Renal pelvis (tissue), 4 donors: ENCODE data around the gene RTN4RL1. TPM values are rescaled to one million over a fixed set of nuclear protein-coding genes. Genes with fewer than 3 reads are reported as not detected.

Experiments used
- DNase-seq: peaks from one replicate; pipeline ENCODE4 v3.0.0-alpha.2; 2013
- polyA plus RNA-seq, 3 donors: library from polyadenylated mRNA; unstranded; fragments of 120-200 nt; gene quantifications; one replicate each; pipeline ENCODE4 v1.2.1, GENCODE V29; 2013; ENCODE audit not compliant: insufficient read length in 3 of 3

RTN4RL1 gene
- polyA plus RNA-seq, 3 donors = 1.4 to 1.9 (median 1.7) TPM

GRCh38 chr17:2060681-2061440 is 35.7 kb upstream of the RTN4RL1 start:
- no peak for DNase-seq

DNA sequence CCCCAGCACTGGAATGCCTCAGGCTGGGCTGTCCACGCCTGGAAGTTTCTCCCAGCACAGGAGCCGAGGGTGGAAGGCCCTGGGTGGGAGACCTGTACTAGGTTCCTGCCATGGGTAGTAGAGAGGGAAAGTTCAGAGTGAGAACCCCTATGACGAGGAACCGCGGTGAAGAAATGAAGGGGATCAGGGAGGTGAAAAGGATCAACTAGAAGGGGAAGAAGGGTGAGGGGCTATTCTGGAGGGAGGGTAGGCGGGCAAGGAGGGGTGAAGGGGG is 35.2 kb upstream of the RTN4RL1 start:
- no peak for DNase-seq

DNA sequence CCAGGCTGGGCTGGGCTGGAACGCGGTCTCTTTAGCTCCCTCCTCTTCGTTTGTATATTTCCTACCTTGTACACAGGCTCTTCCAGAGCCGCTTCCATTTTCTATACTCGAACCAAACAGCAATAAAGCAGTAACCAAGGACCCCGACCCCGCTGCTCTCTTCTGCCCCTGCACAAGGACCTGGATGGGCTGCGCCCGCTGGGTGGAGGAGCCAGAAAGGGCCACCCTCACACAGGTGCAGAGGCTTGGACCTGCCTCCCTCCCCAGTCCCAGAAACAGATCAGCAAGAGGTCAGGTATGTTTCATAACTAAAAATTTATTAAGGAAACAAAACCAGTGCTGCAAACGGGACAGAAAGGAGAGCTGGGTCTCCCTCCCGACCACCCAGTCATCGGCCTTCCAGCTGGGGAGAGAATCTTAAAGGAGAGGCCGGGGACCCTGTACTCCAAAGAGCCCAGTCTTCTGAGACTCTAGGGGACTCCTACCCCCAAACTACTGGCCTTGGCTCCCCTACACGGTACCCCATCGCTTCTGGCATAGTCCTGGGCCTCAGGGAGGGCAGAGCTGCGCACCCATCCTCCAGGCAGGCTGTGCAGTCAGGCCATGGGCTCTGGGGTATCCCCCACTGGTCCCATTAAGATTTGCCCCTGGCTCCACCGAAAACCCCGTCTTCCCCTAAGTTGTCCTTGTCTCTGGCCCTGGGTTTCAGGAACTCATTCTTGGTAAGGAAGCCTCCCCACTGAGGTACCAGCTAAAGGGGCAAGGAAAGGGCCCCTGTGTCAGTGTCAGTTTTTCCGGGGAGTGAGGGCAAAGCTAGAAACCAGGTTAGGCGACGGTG is 34.6 kb upstream of the RTN4RL1 start:
- no peak for DNase-seq

- DNase-seq = no peak
Measured at GRCh38 chr17:2058586-2059546, 33.7 kb upstream of the RTN4RL1 start.

GRCh38 chr17:2057760-2058585 is 32.8 kb upstream of the RTN4RL1 start:
- no peak for DNase-seq

DNA sequence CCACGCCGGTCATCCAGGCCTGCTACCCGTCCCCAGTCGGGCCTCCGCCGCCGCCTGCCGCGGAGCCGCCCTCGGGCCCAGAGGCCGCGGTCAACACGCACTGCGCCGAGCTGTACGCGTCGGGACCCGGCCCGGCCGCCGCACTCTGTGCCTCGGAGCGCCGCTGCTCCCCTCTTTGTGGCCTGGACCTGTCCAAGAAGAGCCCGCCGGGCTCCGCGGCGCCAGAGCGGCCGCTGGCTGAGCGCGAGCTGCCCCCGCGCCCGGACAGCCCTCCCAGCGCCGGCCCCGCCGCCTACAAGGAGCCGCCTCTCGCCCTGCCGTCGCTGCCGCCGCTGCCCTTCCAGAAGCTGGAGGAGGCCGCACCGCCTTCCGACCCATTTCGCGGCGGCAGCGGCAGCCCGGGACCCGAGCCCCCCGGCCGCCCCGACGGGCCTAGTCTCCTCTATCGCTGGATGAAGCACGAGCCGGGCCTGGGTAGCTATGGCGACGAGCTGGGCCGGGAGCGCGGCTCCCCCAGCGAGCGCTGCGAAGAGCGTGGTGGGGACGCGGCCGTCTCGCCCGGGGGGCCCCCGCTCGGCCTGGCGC is 32.1 kb upstream of the RTN4RL1 start:
- DNase-seq = no peak

- no peak for DNase-seq
Measured at GRCh38 chr17:2056206-2057174, 31.4 kb upstream of the RTN4RL1 start.

GRCh38 chr17:2055292-2056205 is 30.4 kb upstream of the RTN4RL1 start:
- no peak for DNase-seq

- no peak for DNase-seq
Measured at GRCh38 chr17:2054512-2055291, 29.6 kb upstream of the RTN4RL1 start, which contains the start of gene HIC1. HIC1 (plus strand) TSS chr17:2055103; CDS start chr17:2056691, 1,588 bp downstream.

DNA sequence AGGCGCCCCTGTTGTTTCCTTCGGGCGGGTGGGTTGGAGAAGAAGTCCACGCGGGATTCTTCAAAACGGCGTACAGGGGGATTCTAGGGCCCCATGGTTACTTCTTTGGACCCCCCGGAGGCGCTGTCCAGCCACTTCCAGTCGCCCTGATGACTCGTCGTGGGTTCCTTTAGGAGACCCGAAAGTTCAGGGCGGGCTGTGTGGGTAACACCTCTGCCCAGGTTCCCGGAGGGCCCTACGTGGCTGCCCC is 29.1 kb upstream of the RTN4RL1 start:
- DNase-seq = no peak

DNA sequence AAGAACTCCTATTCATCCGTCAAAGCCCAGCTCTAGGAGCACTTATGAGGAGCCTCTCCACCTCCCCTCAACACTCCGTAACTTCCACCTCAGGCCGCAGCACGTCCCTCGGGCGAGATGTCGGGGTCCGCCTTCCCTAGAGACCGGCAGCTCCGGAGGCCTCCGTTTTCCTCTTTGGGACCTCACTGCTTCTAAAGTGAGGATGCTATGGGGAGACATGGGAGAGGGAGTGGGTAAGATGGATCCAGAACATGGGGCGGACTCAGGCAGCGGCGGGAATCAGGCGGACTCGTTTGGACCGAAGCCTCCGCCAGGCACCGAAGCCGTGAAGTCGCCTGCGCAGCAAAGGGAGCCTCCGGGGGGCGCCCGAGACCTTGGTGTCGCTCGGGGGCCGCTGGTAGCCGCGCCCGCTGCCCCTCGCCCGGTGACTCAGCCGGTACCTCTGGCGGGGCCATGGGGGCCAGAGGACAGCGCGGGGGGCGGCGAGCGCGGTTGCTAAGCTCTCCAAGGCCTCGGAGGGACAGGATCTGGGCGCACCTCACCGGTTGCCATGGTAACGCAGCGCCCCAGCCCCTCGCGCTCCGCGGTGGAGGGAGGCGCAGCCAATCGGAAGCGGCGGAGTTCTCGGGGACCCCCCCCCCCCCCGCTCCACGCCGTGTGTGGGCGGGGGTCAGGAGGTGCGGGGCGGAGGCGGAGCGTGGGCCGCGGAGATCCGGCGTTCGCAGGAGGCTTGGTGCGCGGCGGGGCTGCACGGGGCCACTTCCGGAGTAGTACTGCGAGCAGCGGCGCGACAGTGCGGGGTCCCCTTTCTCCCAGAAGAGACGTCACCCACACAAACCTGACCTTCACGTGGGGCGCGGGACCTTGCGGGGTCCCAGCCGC is 28.5 kb upstream of the RTN4RL1 start:
- no peak for DNase-seq

- DNase-seq = no peak
Measured at GRCh38 chr17:2051933-2052559, 26.9 kb upstream of the RTN4RL1 start.

DNA sequence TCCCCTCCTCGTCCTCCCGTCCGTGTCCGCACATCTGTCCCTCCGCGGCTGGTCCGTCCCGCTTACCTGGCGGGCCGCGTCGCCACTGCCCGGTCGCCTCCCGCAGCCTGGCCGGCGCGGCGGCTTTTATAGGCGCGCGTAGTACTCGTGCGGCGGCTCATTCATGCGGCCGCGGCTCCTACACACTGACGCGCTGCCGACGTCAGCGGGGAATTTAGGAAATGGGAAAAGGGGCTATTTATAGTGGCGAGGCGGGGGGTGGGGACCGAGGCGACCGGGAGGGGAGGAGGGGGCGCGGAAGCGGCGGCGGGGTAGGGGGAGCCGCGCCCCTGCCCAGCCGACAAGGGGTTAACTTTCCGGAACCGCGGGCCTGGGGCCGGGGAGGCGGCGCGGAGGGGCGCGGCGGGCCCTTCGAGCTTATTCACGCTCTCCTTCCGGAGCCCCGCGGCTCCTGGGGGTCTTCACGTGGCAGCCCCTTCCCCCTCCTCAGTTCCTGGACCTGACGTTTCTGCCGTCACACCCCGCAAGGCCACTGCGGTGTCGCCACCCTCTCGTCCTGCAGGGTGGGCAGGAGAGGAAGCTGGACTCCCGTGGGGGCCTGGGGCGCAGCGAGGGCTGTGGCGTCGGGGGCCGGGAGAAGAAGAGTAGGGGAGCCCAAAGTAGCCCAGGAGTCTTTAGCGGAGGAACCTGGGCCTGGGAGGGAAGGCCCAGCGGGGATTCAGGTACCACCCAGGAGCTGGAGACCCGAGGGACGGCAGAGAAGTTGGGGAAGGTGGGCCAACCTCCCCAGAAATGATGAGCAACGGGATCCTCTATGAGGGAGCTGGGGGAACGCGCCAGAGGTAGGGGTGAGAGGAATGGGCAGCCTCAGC is 26.2 kb upstream of the RTN4RL1 start:
- DNase-seq = no peak

DNA sequence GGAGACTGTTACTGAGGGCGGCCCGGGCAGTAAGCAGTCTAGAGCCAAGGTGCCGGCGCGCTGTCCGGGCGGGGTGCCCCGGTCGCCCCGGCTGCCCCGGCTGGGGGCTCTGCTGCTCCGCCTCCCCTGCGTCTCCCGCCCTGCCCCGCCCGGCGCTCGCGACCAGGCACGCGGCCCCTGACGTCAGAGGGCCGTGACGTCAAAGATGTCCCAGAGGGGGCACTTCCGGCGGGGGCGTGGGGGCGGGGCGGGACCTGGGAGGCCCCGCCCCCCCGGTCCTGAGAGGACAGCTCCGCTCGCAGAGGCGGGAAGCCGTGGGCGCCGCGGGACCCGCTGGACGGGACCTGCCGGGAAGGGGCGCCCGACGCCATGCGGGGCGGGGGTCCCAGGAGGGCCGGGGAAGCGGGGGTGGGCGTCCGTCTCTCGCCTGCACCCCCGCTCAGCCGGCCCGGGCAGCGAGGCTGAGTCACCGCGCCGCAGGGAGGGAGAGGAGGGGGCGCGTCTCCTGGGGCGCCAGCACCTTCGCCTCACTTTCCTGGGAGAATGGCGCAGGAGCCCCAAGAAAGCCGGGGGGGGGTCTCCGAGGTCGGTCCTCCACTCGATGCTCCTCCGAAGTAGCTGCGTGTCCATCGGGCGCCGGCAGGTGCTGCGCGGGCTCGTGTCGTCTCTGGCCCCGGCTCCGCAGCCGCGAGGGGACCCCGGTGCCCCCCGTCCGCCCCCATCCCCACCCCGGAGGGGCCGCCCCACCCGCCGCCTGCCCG is 25.3 kb upstream of the RTN4RL1 start:
- no peak for DNase-seq
